G401 (cell line): Measurements from ENCODE around the gene HPCAL1. TPM values are rescaled to one million over a fixed set of nuclear protein-coding genes. Genes with fewer than 3 reads are reported as not detected.

Experiments used
- DNase-seq: peaks from one replicate; pipeline ENCODE4 v3.0.0-alpha.2; 2015; ENCODE audit warnings: low spot score
- in situ Hi-C: cut with HindIII; loops from 2 replicates; pipeline ENCODE4 v1.10.0; 2016; ENCODE audit warnings: low sequenced_read_pairs, mixed read lengths
- total RNA-seq: library from RNA; depleted of rRNA; stranded (reverse); fragments of >200 nt; shearing (Covaris generic); gene quantifications from 2 replicates; pipeline ENCODE4 v1.2.3, GENCODE V29; 2014

Gene HPCAL1
- total RNA-seq, 1 experiment from 2014 or later, result 34.8 TPM

DNA sequence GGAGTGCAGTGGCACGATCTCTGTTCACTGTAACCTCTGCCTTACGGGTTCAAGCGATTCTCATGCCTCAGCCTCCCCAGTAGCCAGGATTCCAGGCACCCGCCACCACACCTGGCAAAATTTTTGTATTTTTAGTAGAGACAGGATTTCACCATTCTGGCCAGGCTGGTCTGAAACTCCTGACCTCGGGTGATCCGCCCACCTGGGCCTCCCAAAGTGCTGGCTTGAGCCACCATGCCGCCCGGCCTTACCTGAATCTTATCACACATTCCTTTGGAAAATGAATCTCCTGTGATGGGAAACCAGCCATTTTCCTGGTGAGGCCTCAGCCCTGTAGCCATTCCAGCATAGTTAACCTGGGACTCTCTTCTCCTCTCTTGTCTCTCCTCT is 57.8 kb downstream of the HPCAL1 start:
- in situ Hi-C loops, result no loop called here

DNA sequence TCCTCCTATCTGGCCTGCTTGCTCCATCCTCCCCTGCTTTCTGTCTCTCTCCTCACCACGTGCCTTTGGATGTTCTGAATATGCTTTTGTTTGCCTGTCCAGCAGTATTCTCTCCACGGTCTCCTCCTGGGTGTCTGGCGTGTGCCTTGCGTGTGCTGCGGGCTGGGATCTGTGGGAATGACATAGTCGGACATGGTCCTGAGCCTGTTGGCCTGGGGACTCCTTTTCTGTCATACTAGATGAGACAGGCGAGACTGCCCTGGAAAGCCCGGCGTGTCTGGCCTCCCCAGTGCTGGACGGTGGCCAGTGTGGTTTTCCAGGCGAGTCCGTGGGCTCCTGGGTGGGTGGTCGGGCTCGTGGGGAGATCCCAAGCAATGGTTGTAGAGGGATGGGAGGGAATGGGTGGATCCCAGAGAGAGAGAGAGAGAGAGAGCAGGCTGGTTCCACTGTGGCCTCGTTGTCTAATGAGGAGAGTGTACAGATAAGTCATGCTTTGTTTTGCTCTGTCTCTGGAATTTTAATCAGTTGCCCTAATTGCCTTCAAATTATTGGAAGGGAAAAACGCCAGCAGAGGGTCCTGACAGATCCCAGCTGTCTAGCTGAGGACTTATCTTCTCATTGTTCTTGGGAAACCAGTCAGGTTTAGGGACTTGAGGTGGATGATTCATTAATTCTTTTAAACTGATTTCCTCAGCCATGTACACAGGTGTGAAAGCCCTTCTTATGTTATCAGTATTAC is 58.3 kb downstream of the HPCAL1 start:
- no peak for DNase-seq
- in situ Hi-C loops, result no loop called here

More for the DNA sequence above, 57.8 kb downstream of the HPCAL1 start:
- DNase-seq, result no peak

DNA sequence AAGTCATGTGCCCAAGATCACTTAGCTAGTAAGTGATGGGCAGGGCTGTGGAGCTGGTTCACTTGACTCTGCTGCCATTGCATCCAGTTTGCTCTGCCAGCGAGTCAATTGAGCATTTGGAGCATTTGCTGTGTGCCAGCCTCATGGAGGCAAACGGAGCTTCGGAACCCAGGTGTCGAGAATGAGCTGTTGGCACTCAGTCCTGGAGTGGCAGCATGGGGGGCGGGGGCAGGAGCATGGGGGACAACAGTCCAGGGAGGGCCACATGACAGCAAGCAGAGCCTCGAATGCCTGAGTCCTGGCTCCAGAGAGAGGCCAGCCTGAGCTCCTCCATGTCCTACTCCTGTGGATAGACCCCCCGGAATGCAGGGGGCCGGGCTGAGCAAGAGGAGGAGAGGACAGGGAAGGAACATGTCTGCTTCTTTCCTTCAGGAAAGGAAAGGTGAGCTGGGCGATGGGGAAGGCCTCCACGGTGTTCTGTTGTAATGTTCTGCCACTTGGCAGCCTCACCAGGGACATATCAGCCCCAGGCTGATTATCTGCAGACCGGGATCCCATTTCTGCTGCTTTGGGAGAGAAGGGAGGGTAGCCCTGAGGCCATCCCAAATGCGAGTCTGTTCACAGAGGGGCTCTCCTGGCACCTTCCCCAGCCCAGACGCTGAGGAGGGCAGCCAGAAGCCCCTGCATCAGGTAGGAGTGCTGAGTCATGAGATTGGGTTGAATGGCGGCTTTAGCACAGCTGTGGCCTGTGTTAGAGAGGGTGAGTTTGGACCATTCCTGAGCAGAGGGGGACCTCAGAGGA is 59.6 kb downstream of the HPCAL1 start:
- DNase-seq, result peak; percentile 85
- in situ Hi-C loops, result no loop called here

DNA sequence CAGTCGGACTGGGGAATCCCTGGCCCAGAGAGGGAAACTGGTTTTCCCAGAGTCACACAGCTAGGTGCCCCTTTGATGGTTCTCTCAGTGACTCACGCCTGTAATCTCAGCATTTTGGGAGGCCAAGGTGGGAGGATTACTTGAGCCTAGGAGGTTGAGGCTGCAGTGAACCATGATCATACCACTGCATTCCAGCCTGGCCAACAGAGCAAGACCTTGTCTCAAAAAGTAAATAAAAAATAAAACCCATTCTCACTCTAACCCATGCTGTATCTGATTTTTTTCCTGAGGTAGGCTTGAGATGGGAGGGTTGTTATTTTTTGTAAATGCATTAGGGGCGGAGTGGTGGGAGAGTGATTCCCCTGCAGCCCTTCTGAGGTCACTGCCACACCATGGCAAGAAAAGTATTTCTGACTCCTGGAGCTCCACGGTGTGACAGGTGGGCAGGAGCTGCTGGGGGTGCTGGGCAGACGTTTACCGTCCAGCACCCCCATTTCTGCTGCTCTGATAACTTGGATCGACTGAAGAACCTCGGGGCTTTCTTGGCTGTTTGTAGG is 60.3 kb downstream of the HPCAL1 start:
- DNase-seq, result no peak
- in situ Hi-C loops, result no loop called here

DNA sequence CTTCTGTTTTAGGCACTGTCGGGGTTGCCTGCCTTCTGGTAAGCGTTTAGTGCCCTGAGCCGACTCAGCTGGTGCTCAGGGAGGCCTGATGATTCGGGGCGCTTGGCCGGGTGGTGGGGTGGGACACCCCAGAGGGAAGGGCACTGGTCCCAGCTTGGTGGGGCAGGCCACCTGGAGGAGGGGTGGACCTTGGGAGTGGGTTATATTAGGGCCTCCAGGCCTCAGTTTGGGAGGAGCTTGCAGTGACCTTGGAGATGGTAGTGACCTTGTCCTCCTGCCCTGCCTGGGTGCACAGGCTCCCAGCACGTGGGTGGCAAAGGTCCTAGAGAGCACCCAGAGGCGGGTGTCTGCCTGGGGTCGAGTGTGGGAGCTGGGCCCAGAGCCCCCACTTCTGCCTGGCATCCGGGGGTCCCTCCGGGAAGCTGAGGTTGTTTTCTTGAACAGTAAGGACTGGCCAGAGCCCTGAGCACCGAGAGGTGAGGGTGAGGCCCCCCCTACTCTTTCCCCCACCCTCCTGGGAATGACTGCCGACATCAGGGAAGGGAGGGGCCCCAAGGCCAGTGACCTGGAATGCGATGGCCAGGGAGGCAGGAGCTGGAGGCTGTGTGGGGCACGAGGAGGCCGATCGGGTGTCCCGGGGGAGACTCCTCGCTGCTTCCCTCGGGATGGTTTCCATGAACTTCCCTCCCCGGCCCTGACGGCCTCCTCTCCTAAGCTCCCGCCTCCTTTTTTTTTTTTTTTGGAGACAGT is 61.3 kb downstream of the HPCAL1 start:
- DNase-seq, result no peak
- in situ Hi-C loops, result no loop called here

DNA sequence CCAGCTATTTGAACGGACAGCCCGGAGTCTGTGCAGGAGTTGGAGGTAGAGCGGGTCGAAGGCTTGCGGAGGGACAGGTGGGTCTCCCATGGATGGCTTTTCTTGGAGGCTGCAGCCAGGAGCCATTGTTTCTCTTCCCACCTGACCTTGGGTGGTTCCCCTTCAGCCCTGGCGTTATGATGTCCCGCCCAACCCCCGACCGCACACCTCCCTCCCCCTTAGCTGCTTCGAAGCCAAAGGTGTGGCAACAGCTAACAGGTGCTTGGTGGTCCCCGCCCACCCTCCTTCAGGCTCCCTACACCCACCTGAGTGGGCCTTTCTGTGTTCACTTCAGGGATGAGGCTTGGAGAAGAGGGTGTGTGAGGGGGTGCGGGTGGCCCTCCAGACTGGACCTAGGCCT is 62.7 kb downstream of the HPCAL1 start:
- no peak for DNase-seq
- in situ Hi-C loops, result no loop called here

DNA sequence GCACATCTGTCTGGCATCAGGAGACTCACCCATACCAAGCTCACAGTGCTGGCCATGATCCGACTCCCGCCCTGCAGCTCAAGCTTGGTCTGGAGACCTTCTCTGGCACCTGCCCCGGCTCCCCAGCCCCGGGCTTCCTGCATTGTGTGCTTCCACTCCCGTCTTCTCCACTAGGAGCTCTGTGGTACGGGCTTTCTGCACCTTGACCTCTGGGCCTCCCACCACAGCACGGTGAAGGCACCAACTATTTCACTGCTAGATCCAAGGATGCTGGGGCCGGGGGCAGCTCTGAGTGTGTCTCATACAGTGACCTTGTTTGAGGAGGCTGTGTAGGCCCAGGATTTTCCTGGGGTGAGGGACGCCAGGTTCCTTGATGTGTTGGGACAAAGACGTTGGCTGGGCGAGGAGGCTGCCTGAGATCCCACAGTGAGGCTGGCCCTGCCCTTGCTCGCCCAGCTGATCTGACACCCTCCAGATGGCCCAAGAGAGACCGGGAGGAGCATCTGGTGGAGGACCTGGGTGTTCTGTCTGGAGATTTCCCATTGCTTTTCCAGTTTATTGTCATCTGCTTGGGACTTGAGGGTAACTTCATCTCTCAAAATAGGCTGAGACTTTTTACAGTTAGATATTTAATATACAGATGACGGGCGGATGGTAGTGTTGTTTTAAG is 64.0 kb downstream of the HPCAL1 start:
- no peak for DNase-seq
- in situ Hi-C loops, result no loop called here

DNA sequence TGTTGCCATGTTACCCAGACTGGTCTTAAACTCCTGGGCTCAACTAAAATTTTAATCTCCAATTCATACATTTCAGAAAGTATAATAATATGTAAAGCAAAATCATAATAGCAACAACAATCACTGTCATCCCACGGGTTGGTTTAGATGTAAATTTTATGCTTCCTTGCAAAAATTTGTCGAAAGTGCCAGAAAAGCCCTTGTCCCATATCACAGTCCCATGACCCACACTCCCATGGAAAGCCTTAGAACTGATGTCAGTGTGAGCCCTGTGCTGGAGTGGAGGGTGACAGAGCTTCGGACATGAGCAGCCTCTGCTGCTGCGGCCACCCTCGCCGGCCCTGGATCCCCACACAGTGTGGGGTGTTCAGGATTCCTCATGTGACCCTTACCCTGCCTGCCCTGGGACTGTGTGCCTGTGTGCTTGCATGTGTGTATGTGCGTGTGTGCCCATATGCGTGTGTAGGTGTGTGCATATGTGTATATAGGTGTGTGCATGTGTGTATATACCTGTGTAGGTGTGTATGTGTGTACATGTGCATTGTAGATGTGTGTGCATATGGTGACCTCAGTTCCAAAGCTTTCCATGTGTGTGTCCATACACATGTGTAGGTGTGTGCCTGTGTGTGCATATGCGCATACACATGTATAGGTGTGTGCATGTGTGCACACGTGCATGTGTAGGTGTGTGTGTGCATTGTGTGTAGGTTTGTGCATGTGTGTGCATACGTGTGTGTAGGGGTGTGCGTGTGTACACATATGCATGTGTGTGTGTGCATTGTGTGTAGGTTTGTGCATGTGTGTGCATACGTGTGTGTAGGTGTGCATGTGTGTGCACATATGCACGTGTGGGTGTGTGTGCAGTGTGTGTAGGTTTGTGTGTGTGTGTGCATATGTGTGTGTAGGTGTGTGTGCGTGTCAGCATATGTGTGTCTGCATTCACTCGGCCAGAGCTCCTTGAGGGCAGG is 65.1 kb downstream of the HPCAL1 start:
- no peak for DNase-seq
- in situ Hi-C loops, result no loop called here

DNA sequence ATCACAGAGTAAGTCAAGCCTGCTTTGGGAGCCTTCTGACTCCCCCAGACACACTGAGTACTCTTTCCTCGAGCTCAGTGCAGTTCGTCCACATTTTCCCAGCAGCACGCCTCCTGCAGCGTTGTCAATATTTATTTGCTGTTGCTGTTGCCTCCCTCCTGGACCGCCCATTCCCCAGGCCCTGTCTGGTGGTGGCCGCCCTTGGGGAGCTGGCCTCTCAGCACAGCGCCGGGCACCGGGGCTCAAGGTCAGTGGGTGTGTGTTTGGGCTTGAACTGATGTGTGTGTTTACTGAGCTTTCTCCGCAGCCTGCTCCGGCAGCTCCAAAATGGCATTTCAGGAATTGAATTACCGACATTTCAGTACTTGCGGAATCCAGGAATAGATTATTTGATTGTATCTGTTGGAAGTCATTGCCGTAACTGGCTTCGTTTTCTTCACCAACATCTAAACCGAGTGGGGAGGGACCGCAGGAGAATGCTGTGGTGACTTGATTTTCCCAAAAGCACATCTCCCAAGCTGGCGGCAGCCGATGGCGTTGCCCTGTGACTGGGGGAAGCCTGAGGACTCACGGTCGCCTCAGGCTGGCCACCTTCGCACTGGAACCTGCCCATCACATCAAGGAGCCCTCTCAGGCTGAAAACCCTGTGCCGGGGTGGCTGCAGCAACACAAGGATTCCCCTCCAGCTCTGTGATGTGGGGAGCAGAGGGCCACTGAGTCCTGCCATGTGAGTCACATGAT is 66.0 kb downstream of the HPCAL1 start:
- DNase-seq, result no peak
- in situ Hi-C loops, result no loop called here

DNA sequence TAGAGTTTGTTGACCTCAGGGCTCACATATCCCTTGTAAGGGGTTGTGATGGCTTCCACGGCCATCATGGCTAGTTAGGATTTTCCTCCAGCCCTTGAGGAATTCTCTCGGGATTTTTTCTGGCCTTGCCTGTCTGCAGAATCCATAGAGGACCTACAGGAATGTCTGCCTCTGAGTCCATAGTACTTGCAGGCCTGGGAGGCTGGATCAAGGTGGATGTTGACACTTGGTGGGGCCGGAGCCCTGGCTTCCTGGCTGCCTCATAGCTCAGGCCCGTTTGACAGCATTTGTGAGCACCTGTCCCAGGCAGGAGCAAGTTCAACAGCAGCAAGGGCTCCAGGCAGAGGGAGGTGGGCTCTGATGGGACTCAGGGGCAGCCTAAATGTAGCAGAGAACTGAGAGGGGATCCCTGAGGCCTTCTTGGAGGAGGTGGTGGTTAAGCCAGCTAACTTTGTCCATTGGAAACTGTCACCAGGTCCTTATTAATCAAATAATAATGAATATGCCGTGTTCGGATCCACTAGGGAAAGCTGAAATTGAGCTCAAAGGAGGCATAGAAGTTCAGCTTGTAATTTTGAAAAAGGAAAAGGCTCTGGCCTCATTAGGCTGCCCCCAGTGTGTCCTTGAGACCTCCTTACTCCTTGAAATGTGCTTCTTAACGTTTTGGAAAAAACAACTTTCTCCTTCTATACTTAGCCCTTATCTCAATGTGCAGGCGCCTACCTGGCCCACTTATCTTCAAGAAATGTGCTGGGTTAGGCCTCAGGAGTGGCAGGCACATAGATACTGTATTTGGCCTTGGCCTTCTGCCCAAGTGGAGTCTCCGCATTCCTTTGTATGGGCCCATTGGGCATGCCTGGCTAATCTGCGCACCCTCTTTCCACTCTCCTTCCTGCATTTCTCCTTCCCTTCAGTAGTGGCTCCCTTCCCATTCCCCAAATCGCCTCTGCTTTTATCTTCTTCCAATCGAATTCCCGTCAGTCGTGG is 66.9 kb downstream of the HPCAL1 start:
- DNase-seq, result no peak
- in situ Hi-C loops, result no loop called here

DNA sequence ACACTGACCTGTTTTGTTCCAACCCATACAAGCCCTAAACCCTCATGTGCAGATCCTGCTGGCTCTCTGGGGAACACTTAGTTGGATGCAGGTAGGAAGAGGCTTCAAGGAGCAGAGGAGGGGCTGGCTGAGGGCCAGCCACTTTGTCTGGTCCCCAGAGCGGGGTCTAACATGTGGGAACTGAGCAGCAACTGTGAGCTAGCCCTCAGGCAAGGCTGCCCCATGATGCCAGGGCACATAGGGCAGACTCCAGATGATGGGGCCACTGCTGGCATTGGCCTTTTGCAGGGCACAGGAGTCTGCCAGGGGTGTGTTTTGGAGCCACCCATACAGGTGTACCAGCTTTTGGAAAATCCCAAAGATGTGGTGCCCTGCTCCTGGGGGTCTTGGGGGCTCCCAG is 67.7 kb downstream of the HPCAL1 start:
- in situ Hi-C loops, result no loop called here
- DNase-seq, result no peak

DNA sequence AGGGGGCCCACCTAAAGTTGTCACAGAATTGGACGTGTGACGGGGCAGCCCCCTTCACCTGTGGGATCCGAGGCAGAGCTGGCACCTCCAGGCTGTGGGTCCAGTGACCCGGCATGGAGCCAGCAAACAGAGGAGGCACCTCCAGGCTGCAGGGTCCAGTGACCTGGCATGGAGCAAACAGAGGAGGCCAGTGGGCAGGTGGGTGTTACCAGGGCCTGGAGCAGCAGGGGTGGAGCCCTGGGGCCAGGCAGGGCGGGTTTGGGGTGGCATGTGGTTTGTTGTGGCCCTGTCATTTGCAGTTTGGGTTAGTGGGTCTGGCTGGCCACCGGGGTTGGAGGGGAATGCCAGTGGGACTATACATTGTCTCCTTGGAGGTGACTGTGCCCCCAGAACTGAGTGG is 68.2 kb downstream of the HPCAL1 start:
- in situ Hi-C loops, result no loop called here
- no peak for DNase-seq

DNA sequence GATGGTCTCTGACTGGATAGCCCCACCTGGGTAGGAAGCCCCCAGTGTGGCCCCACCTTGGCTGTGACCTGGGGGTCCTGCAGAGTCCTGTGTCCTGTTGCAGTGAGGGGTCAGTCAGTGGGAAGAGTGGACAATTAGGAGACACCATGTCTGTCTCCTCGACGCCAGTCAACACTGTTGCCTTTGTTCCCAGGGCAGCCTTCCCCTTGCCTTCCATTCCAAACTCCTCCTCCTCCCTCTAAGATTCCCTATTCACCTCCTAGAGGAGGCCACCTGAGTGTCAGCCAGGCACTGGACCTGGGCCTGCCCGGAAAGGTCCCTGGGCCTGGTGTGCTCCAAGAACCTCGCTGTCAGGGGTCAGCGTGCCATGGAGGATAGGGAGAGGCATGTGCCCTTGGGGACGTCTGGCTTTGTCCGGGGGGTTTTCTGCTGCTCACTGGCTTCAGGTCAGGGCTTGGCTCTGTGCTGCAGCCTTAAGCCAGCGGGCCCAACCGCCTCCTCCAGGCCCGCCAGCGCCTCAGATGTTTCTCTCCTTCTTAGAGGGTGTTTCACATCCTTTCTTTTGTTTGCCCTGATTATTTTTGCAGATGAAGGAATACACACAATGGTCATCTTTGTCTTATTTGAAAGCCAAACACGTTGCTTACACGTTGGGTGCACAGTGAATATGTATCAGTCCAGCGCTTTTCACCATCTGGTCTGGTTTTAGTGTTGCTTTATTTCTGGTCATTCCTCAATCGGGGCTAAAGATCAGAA is 68.9 kb downstream of the HPCAL1 start:
- in situ Hi-C loops, result no loop called here
- DNase-seq, result no peak

DNA sequence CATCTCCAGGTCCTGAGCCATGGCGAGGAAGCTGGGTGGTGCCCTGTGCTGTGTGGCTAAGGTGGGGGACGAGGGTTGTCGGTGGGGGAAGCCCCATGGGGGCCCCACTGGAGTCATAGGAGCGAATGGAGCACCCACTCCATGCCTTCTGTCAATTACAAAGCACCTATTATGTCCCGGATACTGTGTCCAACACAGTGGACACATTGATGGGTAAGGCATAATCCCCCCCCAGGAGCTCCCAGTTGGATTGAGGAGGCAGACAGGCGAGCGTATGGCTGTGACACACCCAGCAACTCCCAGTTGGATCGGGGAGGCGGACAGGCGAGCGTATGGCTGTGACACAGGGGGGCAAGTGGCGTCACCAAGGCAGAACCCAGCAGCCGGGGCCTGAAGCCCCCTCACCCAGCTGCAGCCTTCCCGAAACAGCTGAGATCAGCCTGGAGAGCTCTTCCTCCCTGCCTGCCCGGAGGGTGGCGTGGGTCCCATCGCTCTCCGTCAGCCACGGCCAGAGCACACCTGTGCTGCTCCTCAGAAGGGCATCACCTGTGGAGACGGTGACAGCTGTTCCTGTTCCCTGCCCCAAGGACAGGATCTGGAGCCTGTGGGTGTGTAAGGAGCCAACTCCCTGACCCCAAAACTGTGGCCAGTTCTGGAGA is 69.6 kb downstream of the HPCAL1 start:
- in situ Hi-C loops, result no loop called here
- DNase-seq, result no peak

DNA sequence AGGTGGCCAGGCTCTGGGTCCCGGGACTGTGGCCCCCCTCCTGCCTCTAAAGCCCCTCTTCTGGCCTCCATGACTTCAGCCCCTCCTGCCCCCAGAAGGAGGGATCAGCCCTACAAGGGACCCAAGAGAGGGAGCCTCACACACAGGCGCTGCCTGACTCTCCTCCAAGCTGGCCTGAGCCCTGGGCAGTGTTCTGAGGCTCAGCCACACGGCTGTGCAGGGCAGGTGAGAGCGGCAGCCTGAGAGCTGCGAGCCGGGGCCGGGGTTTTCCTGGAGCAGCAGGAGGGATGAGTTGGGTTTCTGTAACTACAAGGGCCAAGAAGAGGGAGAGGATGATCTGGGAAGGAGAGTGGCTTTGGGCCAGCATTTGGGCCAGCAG is 70.1 kb downstream of the HPCAL1 start:
- in situ Hi-C loops, result no loop called here
- no peak for DNase-seq
